ENCODE results near the gene PCDHGC5.

PCDHGC5 gene

GRCh38 chr5:141527426-141527825 lies 38.5 kb downstream of the PCDHGC5 start:
- H3K27me3 Mint-ChIP-seq, result no peaks in the 10 kb centered on the region
- no peak for ATAC-seq
- no peaks in the 10 kb centered on the region for H3K9me3 Mint-ChIP-seq
- no peak overlapping the region for H3K4me3 Mint-ChIP-seq
- H3K36me3 Mint-ChIP-seq, result peaks cover 56% of the 10 kb centered on the region
- no peak overlapping the region for H3K27ac Mint-ChIP-seq
- peaks cover 23% of the 10 kb centered on the region for H3K4me1 Mint-ChIP-seq

- no peak for ATAC-seq
- Mint-ChIP-seq H3K4me1 (peaks cover 20% of the 10 kb centered on the region), H3K27ac (no peak overlapping the region), H3K9me3 (no peaks in the 10 kb centered on the region), H3K4me3 (no peak overlapping the region), H3K36me3 (peaks cover 50% of the 10 kb centered on the region), H3K27me3 (no peaks in the 10 kb centered on the region)
Observed at GRCh38 chr5:141528291-141528984, 39.6 kb downstream of the PCDHGC5 start.

GRCh38 chr5:141529002-141529401 lies 40.1 kb downstream of the PCDHGC5 start:
- Mint-ChIP-seq H3K4me1 (peaks cover 20% of the 10 kb centered on the region), H3K4me3 (no peak overlapping the region), H3K9me3 (no peaks in the 10 kb centered on the region), H3K36me3 (peaks cover 49% of the 10 kb centered on the region), H3K27me3 (no peaks in the 10 kb centered on the region), H3K27ac (no peak overlapping the region)
- peak; percentile 76 for ATAC-seq

GRCh38 chr5:141529873-141530272 lies 41.0 kb downstream of the PCDHGC5 start:
- Mint-ChIP-seq H3K9me3 (no peaks in the 10 kb centered on the region), H3K36me3 (peaks cover 51% of the 10 kb centered on the region), H3K27me3 (no peaks in the 10 kb centered on the region), H3K4me3 (no peak overlapping the region), H3K4me1 (peaks cover 13% of the 10 kb centered on the region), H3K27ac (no peak overlapping the region)
- peak; percentile 62 for ATAC-seq

- no peak overlapping the region for H3K4me3 Mint-ChIP-seq
- H3K4me1 Mint-ChIP-seq, result no peaks in the 10 kb centered on the region
- no peaks in the 10 kb centered on the region for H3K9me3 Mint-ChIP-seq
- H3K27ac Mint-ChIP-seq, result no peak overlapping the region
- H3K36me3 Mint-ChIP-seq, result peaks cover 43% of the 10 kb centered on the region
- H3K27me3 Mint-ChIP-seq, result no peaks in the 10 kb centered on the region
- no peak for ATAC-seq
Observed at GRCh38 chr5:141532726-141533125, 43.8 kb downstream of the PCDHGC5 start.

GRCh38 chr5:141533897-141534296 lies 45.0 kb downstream of the PCDHGC5 start:
- Mint-ChIP-seq H3K4me3 (no peak overlapping the region), H3K27me3 (no peaks in the 10 kb centered on the region), H3K36me3 (peaks cover 31% of the 10 kb centered on the region), H3K9me3 (no peaks in the 10 kb centered on the region), H3K27ac (no peak overlapping the region), H3K4me1 (no peaks in the 10 kb centered on the region)
- ATAC-seq, result no peak

- ATAC-seq, result no peak
- H3K9me3 Mint-ChIP-seq, result no peaks in the 10 kb centered on the region
- H3K27me3 Mint-ChIP-seq, result no peaks in the 10 kb centered on the region
- H3K4me3 Mint-ChIP-seq, result no peak overlapping the region
- no peaks in the 10 kb centered on the region for H3K4me1 Mint-ChIP-seq
- peaks cover 35% of the 10 kb centered on the region for H3K36me3 Mint-ChIP-seq
- peak overlapping the region; percentile 13 for H3K27ac Mint-ChIP-seq
Observed at GRCh38 chr5:141534492-141535213, 45.8 kb downstream of the PCDHGC5 start.
